ENCODE measurements around the gene UQCR10.

UQCR10 gene

GRCh38 chr22:29735416-29735815, 31.8 kb upstream of the UQCR10 start:
- POLR2A ChIA-PET: no interaction called here
- Histone ChIP-seq H3K27ac (ENCODE audit: extremely low read depth, low read depth, low read length) (no peak overlapping the region), H3K9me3 (ENCODE audit: control insufficient read depth, insufficient read depth, low read depth, low read length) (no peaks in the 10 kb centered on the region), H3K36me3 (ENCODE audit: control insufficient read depth in 2 of 2, insufficient read depth in 1 of 2, low read length in 2 of 2) (peaks cover 0 to 15% of the 10 kb centered on the region in 2 experiments; a peak in 1 of 3 replicates), H3K4me1 (ENCODE audit: control insufficient read depth, insufficient read depth, low read length) (peaks cover 6% of the 10 kb centered on the region; the same call in 1 of the 2 replicates), H3K4me3 (ENCODE audit: low read depth, low read length) (no peak overlapping the region)
- TF ChIP-seq SETDB1 (IDR thresholded peaks at IDR 0.05; ENCODE audit: insufficient read length, low read length) (no peak), HIC1 (tag by site-specific recombination; IDR thresholded peaks at IDR 0.05) (no peak), PATZ1 (tag by site-specific recombination; IDR thresholded peaks at IDR 0.05) (no peak), ZNF354C (tag by site-specific recombination; IDR thresholded peaks at IDR 0.05; ENCODE audit: borderline replicate concordance, low read depth) (no peak), PRDM6 (tag by site-specific recombination; IDR thresholded peaks at IDR 0.05) (no peak), ZNF362 (tag by site-specific recombination; IDR thresholded peaks at IDR 0.05) (no peak), ZNF26 (tag by site-specific recombination; IDR thresholded peaks at IDR 0.05) (no peak), ZNF76 (tag by site-specific recombination; IDR thresholded peaks at IDR 0.05; ENCODE audit: borderline replicate concordance, low read depth) (no peak), ZNF280C (tag by site-specific recombination; IDR thresholded peaks at IDR 0.05) (no peak)
- CTCF ChIA-PET: no interaction called here

GRCh38 chr22:29737251-29738117, 29.7 kb upstream of the UQCR10 start:
- ChIA-PET POLR2A (no interaction called here), CTCF (interaction anchor here (0.6 to 0.7 kb wide), 3 partner anchors 10 to 412 kb away, joined by 3 to 4 read pairs (median 3); no protein-coding TSS in a partner anchor)
- Histone ChIP-seq H3K36me3 (ENCODE audit: control insufficient read depth in 2 of 2, insufficient read depth in 1 of 2, low read length in 2 of 2) (peaks cover 0 to 24% of the 10 kb centered on the region in 2 experiments; a peak in 1 of 3 replicates), H3K9me3 (ENCODE audit: control insufficient read depth, insufficient read depth, low read depth, low read length) (no peaks in the 10 kb centered on the region), H3K4me3 (ENCODE audit: low read depth, low read length) (no peak overlapping the region), H3K4me1 (ENCODE audit: control insufficient read depth, insufficient read depth, low read length) (peaks cover 6% of the 10 kb centered on the region; the same call in 1 of the 2 replicates), H3K27ac (ENCODE audit: extremely low read depth, low read depth, low read length) (no peak overlapping the region)
- TF ChIP-seq ZNF121 (tag by site-specific recombination; IDR thresholded peaks at IDR 0.05) (peak; percentile 83), ZNF560 (tag by site-specific recombination; IDR thresholded peaks at IDR 0.05; ENCODE audit: borderline replicate concordance) (no peak), ZNF626 (tag by site-specific recombination; IDR thresholded peaks at IDR 0.05) (no peak)

Measured in HEK293 (cell line).